GM10847 (cell line): ENCODE measurements around the gene ITIH4.

ENCODE experiments used
- POLR2A ChIP-seq: IDR thresholded peaks from 2 replicates; pipeline ENCODE4 v1.6.1; 2011; ENCODE audit not compliant: insufficient read length; ENCODE audit errors: extremely low read depth

ITIH4 gene

DNA sequence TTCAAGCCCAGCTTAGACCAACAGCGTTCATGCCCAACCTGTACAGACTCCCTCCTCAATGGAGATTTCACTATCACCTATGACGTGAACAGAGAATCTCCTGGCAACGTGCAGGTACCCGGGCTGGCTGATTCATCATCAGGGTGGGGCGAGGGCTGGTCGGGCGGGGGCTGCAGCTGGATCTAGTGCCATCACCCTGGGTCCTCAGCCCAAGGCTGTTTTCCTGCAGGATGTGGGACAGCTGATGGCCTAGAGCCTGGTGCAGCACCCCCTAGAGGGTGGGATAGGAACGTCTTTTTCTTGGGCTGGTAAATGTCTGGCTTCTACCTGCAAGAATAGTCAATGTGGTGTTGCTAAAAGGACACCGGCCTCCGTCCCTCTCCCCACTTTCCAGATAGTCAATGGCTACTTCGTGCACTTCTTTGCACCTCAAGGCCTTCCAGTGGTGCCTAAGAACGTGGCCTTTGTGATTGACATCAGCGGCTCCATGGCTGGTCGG is 31.4 kb downstream of the ITIH4 start:
- TF ChIP-seq POLR2A = no peak

DNA sequence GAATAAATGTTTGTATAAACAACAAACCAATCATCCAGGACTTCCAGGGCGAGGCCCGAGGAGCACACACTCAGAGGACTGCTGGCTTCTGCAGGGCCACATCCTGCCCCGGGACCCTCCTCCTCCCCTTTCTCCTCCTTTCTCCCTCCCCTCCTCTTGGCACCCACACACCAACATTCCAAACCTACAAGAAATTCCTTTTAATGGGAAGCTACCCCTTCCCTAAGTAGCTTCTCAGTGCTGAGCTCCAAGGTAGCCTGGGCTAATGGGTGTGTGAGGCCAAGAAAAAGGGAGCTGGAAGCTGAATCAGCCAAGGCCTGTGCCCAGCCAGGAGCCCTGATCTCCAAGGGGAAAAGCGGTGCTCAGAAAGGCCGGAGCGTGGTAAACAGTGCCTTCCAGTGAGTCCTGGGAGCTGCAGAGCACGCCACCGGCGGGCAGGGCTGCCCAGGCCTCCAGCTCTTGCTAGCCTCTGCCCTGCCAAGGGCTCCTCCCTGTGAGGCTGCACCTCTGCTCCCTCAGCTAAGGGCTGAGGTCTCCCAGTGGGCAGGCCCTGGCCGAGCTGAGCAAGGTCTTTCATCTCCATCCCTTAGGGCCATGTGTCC is 32.0 kb downstream of the ITIH4 start:
- no peak for TF ChIP-seq POLR2A

DNA sequence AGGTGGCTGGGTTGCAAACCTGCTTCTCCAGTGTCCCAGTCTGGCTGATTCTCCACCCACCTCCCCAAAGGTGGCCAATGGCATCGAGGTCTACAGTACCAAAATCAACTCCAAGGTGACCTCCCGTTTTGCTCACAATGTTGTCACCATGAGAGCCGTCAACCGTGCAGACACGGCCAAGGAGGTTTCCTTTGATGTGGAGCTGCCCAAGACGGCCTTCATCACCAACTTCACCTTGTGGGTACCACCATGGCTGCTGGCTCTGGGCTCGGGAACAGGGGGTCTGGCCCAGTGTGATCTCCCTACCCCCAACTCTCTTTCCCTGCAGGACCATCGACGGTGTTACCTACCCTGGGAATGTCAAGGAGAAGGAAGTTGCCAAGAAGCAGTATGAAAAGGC is 34.1 kb downstream of the ITIH4 start:
- no peak for TF ChIP-seq POLR2A

DNA sequence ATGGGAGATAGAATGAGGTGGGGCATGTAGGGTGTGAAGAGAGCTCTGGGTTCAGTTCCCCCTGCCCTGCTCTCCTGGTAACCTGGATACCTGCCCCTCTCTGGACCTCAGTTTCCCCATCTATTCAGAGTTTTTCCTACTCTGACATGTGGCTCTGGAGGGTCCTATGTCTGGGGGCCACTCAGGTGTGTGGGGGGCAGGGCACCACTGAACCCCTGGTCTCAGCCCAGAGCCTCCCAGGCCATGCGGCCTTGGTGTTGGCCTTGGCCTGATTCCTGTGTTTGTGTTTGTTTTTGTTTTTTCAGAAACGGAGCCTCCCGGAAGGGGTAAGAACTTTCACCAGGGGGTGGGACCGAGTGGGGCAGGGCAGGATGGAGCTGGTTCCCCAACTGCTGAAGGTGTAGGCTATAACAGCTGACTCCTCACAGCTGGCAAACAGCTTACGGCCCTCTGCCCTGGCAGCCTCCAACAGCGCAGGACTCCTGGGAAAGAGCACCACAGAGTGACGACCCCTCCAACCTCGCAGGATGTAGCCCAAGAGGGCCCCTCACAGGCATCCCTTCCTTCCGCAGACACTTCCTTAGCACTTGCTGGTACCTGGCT is 35.1 kb downstream of the ITIH4 start:
- TF ChIP-seq POLR2A = no peak

DNA sequence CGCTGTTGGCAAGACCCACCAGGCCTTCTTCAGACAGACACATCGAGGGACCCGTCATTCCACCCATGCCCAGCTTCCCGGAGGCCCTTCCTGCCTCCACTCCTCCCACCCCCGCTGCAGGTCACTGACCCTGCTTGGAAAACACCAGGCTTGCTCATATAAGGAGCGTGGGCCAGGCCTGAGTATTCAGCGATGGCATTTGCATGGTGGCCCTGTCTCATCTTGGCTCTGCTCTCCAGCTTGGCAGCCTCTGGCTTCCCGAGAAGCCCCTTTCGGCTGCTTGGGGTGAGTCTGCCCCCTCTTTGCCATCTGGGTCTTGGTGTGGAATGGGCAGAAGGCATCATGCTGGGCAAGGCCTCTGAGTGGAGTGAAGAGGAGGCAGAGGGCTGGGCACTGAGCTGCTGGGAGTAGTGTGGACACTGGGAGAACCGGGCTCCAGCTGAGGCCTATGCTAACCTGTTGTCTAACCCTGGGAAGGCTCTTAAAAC is 35.8 kb downstream of the ITIH4 start, which contains the start of gene ITIH3:
Gene ITIH3 (plus strand): TSS at position 185 of the 488 bp plus-strand sequence. CDS start 8 bp downstream, at position 193.
- TF ChIP-seq POLR2A = no peak

DNA sequence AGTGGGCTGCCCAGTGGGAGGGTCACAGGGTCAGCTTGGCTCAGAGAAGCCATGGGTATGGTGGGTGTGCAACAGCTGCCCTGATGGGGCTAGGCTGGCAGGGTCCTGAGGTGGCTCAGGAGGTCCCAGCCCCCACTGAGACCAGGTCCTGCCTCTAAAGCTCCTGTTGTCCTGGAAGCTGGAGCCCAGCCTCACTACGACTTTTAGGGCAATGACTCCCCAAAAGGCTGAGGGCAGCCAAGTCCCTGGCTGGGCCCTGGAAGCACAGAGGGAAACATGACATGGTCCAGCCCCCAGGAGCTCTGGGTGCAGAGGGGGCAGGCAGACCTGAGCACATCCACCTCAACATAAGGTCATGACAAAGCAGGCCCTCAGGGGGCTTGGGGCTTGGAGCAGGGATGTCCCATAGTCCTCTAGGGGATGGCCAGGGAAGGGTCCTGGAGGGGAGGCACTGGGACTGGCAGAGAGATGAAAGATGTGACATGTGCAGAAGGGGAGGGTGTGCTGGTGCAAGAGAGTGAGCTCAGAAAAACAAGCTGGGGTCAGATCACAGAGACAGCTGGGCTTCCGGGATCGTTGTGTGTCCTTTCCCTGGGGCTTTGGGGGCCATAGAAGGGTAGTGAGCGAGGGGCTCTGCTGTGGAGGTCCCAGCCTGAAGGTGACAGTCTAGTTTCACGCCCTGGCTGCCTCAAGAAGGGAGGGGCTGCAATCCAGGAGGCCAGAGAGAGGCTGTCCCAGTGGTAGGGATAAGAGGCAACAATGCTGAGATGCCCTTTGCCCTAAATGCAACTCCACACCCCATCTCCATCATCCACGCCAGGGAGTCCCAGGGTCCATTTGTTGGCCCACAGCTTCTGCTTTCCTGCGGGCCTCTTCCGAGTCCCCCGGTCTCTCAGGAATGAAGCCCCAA is 36.5 kb downstream of the ITIH4 start:
- no peak for TF ChIP-seq POLR2A

DNA sequence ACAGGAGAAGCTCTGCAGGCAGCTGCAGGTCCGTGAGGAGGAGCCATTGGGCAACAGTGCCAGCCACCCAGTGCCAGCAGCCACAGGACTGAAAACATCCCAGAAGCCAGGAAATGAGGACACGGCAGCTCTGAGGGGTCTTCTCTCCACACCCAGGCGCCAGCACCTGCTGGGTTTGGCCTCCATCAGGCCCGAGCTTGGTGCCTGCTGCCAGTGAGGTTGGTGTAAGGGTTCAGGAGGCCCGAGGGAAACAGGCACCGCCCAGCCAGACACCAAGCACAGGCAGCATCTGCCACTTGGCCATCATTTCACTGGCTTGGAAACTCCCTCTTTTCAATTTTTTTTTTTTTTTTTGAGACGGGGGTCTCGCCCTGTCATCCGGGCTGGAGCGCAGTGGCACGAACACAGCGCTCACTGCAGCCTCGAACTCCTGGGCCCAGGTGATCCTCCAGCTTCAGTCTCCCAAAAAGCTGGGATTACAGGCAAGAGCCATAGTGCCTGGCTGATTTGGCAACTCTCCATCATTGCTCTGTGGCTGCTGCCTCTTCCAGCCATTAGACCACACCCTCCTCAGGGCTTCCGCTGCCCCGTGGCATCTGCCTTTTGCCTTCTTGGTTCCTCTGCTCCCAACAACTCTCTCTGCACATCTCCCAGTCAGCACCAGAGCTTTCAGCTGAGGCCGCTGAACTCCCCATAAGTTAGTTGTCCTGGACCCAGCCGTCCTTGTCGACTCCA is 37.3 kb downstream of the ITIH4 start:
- no peak for TF ChIP-seq POLR2A

DNA sequence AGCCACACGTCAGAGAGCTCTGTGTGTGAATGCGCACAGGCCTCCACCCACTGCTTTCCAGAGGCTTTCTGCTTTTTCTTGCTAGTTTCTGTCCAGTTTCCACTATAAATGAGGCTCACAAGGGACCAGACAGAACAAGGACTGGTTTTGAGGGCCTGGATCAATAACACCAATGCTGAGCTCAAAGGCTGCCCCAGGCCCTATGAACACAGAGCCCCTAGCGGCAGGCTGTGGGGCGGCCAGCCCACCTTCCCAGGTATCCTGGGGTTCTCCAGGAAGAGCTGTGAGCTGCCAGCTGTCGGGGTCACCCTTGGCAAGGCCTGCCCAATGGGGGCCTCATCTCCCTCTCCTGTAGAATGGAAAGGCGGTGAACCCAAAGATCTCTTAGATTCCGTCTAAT is 38.1 kb downstream of the ITIH4 start:
- TF ChIP-seq POLR2A = no peak

DNA sequence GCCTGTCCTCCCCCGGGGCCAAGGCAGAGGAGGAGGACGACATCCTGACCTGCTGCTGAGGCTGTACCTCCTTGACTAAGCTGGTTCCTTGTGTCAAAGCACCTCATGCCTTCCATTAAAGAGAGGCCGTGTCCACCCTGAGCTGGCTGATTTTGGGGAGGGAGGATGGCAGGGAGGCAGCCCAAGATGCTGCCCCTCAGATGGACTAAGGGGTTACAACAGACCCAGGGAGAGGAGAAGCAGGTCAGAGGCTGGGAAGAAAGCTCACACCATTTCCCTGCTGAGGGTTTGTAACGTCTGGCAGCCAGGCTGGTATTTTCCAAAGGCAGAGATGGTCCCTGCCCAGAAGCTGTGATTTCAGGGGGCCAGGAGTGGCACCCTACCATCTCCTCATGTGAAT is 38.5 kb downstream of the ITIH4 start:
- no peak for TF ChIP-seq POLR2A

DNA sequence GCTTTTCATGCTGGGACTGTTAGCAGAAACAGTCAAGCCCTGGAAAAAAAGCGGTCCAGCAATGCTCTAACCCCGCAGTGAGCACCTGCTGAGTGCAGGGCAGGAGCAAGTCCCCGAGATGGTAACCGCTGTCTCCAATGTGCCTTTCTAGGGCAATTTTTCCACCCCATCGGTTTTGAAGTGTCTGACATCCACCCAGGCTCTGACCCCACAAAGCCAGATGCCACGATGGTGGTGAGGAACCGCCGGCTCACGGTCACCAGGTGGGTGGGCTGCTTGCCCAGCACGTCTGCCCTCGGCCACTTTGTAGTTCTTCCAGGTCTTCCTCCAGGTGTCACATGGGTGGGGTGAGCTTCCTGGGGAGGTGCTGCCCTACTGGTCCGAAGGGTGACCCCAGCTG is 39.1 kb downstream of the ITIH4 start:
- no peak for TF ChIP-seq POLR2A

DNA sequence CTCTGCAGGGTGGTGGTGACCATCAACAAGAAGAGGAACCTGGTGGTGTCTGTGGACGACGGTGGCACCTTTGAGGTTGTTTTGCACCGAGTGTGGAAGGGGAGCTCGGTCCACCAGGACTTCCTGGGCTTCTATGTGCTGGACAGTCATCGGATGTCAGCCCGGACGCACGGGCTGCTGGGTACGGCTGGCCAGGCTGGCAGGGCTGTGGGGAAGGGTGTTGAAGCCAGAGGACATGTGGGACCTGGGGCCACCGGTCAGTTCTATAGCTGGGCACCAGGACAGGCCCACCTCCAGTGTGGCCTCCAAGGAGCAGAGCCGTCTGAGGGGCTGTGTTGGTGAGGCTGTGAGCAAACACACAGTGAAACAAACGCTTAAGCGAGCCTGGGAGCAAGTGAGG is 39.7 kb downstream of the ITIH4 start:
- TF ChIP-seq POLR2A = no peak

DNA sequence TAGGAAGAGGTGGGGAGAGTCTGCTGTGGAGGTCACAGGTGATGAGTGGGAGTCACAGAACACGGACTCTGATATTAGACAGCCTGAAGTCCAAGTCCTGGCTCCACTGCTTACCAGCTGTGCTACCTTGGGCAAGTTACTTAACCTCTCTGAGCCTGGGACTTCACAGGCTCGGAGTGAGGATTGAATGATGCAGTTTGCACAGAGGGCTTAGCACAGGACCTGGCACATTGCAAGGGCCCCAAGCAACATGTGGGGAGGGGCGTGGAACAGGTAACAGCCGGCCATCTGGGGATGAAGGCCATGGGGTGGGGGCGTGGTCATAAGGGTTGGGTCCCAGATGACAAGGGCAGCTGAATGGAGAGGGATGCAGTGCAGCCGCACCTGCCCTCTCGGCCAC is 40.1 kb downstream of the ITIH4 start:
- no peak for TF ChIP-seq POLR2A

DNA sequence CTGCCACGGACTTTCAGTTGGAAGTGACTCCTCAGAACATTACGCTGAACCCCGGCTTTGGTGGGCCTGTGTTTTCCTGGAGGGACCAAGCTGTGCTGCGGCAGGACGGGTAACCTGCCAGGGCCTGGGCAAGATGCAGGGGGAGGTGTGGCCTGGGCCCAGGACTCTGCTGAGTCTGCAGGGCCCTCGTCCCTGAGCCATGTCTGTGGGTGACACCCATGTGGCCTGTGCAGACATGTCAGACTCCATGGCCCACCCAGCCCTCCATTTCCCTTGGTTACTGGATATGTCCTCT is 40.8 kb downstream of the ITIH4 start:
- TF ChIP-seq POLR2A = no peak

DNA sequence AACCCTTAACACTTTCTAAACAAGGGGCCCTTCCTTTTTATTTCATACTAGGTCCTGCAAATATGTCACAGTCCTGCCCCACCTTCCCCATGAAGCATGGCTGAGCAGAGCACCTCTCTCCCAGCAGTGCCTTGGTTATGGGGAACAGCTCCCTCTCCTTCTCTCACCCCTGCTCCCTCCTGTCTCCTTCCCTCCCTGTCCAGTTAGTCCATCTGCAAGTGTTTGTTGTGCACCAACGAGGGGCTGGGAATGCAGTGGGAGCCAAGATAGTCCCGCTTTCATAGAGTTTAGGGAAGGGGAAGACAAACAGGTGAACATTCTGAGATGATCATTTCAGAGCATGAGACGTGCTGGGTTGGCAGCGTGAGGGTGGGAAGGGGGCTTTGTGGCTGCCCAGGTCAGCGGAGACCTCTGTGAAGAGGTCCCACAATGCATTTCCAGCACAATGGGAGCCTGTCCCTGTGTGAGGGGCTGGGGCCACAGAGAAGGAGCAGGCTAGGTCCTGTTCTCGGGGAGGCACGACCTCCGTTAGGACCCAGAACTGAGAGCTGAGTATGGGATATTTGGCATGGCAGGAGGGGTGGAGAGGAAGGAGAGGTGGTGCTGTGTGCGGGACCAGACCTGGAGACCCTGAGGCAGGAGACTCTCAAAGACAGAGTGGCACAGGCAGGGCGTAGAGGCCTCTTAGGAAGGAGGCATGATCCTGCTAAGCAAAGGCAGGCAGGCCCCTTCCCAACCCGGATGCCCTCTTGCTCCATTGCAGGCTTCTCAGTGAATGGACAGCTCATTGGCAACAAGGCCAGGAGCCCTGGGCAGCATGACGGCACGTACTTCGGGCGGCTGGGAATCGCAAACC is 41.4 kb downstream of the ITIH4 start:
- no peak for TF ChIP-seq POLR2A
